ENCODE data around the gene NAPA.

The NAPA gene

DNA sequence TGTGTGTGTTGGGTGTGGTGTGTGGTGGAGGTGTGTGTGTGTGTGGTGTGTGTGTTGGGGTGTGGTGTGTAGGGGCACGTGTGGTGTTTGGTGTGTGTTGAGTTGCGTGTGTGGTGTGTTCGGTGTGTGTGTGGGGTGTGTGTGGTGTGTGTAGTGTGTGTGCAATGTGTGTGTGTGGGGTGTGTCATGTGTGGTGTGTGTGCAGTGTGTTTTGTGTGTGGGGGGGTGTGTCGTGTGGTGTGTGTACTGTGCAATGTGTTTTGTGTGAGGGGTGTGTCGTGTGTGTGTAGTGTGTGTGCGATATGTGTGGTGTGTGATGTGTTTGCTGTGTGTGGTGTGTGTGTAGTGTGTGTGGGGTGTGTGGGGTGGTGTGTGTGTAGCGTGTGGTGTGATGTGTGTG lies 24.8 kb downstream of the NAPA start:
- Histone ChIP-seq H3K4me3 (ENCODE audit: low read depth, low read length, poor library complexity, severe bottlenecking) (no peak overlapping the region), H3K36me3 (ENCODE audit: insufficient read depth, low read length) (peaks cover 29% of the 10 kb centered on the region; the same call in 1 of the 2 replicates), H3K9me2 (ENCODE audit: low read depth, low read length) (no peaks in the 10 kb centered on the region)

DNA sequence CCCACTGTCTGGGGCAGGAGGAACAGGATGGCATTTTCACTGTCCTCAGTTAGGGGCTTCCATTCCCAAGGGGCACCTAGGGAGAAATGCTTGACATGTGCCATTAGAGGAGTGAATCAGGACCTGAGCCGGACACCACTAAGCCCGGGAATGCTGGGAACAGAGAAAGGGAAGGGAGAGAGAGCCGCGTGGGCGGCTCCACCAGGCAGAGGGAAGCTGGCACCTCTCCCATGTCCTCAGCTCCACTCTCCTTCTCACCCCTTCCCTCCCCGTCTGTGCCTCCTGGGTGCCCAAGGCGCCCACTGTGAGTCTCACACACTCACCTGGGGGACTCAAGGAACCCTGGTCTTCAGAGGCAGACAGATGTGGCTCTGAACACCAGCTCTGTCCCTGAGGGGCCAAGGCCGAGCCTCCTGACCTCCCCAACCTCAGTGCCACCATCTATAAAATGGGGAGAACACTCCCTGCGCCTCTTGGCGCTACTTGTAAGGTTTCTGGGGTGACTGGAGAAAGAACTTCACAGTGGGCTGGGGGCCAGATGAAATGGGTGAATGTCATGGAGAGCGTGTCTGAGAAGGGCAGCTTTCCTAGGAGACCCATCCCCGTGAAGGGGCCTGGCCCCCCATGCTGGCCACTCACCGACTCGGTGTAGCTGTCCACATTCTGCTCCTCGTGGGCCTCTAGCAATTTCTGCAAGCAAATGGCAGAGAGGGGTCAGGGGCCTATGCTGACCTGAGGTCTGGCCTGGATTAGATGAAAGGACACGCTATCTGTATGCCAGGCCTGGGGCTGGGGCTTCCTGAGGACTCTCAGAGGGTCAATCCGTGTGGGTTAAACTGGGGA lies 25.6 kb downstream of the NAPA start:
- Histone ChIP-seq H3K27ac (ENCODE audit: low read depth, low read length, poor library complexity, severe bottlenecking) (no peak overlapping the region), H3K9me2 (ENCODE audit: low read depth, low read length) (no peaks in the 10 kb centered on the region), H3K4me2 (ENCODE audit: low read length) (no peak overlapping the region), H3K9me3 (ENCODE audit: low read length) (no peaks in the 10 kb centered on the region), H3F3A (ENCODE audit: insufficient read depth, low read length) (no peaks in the 10 kb centered on the region), H2AFZ (ENCODE audit: low read length) (no peak overlapping the region), H3K36me3 (ENCODE audit: insufficient read depth, low read length) (peaks cover 29% of the 10 kb centered on the region; the same call in 1 of the 2 replicates), H3K4me3 (ENCODE audit: low read depth, low read length, poor library complexity, severe bottlenecking) (no peak overlapping the region), H3K4me1 (ENCODE audit: insufficient read depth, low read length, severe bottlenecking) (peaks cover 19% of the 10 kb centered on the region), H4K20me1 (ENCODE audit: insufficient read depth, low read length) (no peaks in the 10 kb centered on the region), H3K9ac (ENCODE audit: low read length) (no peak overlapping the region), H3K27me3 (ENCODE audit: insufficient read depth, low read length) (no peaks in the 10 kb centered on the region), H3K79me2 (ENCODE audit: insufficient read depth, low read length) (no peaks in the 10 kb centered on the region)
- TF ChIP-seq EZH2 (IDR thresholded peaks at IDR 0.05; ENCODE audit: borderline replicate concordance, low read length) = no peak
- TF ChIP-seq, protein P1, sequence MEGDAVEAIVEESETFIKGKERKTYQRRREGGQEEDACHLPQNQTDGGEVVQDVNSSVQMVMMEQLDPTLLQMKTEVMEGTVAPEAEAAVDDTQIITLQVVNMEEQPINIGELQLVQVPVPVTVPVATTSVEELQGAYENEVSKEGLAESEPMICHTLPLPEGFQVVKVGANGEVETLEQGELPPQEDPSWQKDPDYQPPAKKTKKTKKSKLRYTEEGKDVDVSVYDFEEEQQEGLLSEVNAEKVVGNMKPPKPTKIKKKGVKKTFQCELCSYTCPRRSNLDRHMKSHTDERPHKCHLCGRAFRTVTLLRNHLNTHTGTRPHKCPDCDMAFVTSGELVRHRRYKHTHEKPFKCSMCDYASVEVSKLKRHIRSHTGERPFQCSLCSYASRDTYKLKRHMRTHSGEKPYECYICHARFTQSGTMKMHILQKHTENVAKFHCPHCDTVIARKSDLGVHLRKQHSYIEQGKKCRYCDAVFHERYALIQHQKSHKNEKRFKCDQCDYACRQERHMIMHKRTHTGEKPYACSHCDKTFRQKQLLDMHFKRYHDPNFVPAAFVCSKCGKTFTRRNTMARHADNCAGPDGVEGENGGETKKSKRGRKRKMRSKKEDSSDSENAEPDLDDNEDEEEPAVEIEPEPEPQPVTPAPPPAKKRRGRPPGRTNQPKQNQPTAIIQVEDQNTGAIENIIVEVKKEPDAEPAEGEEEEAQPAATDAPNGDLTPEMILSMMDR (IDR thresholded peaks at IDR 0.05; ENCODE audit: low read length) = no peak

More for the DNA sequence above, 24.8 kb downstream of the NAPA start:
- Histone ChIP-seq H3K27ac (ENCODE audit: low read depth, low read length, poor library complexity, severe bottlenecking) (no peak overlapping the region), H3K9ac (ENCODE audit: low read length) (no peak overlapping the region), H3K4me2 (ENCODE audit: low read length) (no peak overlapping the region), H3K79me2 (ENCODE audit: insufficient read depth, low read length) (no peaks in the 10 kb centered on the region), H3K9me3 (ENCODE audit: low read length) (no peaks in the 10 kb centered on the region), H3F3A (ENCODE audit: insufficient read depth, low read length) (no peaks in the 10 kb centered on the region), H4K20me1 (ENCODE audit: insufficient read depth, low read length) (no peaks in the 10 kb centered on the region), H3K27me3 (ENCODE audit: insufficient read depth, low read length) (no peaks in the 10 kb centered on the region), H3K4me1 (ENCODE audit: insufficient read depth, low read length, severe bottlenecking) (peaks cover 12% of the 10 kb centered on the region), H2AFZ (ENCODE audit: low read length) (no peak overlapping the region)
- no peak for TF ChIP-seq EZH2 (IDR thresholded peaks at IDR 0.05; ENCODE audit: borderline replicate concordance, low read length)
- TF ChIP-seq, protein P1 (IDR thresholded peaks at IDR 0.05; ENCODE audit: low read length) = no peak

GRCh38 chr19:47487551-47488515 lies 27.0 kb downstream of the NAPA start:
- Histone ChIP-seq H2AFZ (ENCODE audit: low read length) (no peak overlapping the region), H3K9me3 (ENCODE audit: low read length) (no peaks in the 10 kb centered on the region), H3K27ac (ENCODE audit: low read depth, low read length, poor library complexity, severe bottlenecking) (peak overlapping the region; percentile 2), H4K20me1 (ENCODE audit: insufficient read depth, low read length) (no peaks in the 10 kb centered on the region), H3K9ac (ENCODE audit: low read length) (no peak overlapping the region), H3K9me2 (ENCODE audit: low read depth, low read length) (no peaks in the 10 kb centered on the region), H3K4me3 (ENCODE audit: low read depth, low read length, poor library complexity, severe bottlenecking) (no peak overlapping the region), H3K27me3 (ENCODE audit: insufficient read depth, low read length) (no peaks in the 10 kb centered on the region), H3K79me2 (ENCODE audit: insufficient read depth, low read length) (no peaks in the 10 kb centered on the region), H3F3A (ENCODE audit: insufficient read depth, low read length) (no peaks in the 10 kb centered on the region), H3K4me2 (ENCODE audit: low read length) (no peak overlapping the region), H3K4me1 (ENCODE audit: insufficient read depth, low read length, severe bottlenecking) (peaks cover 23% of the 10 kb centered on the region), H3K36me3 (ENCODE audit: insufficient read depth, low read length) (peaks cover 29% of the 10 kb centered on the region; the same call in 1 of the 2 replicates)
- TF ChIP-seq, protein P1 (IDR thresholded peaks at IDR 0.05; ENCODE audit: low read length) = no peak
- TF ChIP-seq EZH2 (IDR thresholded peaks at IDR 0.05; ENCODE audit: borderline replicate concordance, low read length) = no peak
